Lower lobe of right lung (tissue), 2 donors: ENCODE results near the gene NMNAT3. TPM values are rescaled to one million over a fixed set of nuclear protein-coding genes. Genes with fewer than 3 reads are reported as not detected.

Experiments
- ATAC-seq, 2 donors: fragments of 200-7000 bp; cut with Tn5 transposase; one replicate each; pipeline ENCODE4 v1.9.1; 2020 to 2022; ENCODE audit warnings: mild to moderate bottlenecking in 2 of 2, moderate library complexity in 2 of 2
- DNase-seq: peaks from one replicate; pipeline ENCODE4 v3.0.0-alpha.2; 2020
- H3K27ac ChIP-seq: fragments of 200-600 bp; one replicate; pipeline ENCODE4 v1.8.0; 2022
- H3K27me3 ChIP-seq: fragments of 200-600 bp; one replicate; pipeline ENCODE4 v1.8.0; 2022; ENCODE audit warnings: low read depth
- H3K36me3 ChIP-seq: fragments of 200-600 bp; one replicate; pipeline ENCODE4 v1.8.0; 2022; ENCODE audit warnings: mild to moderate bottlenecking
- H3K4me1 ChIP-seq: fragments of 200-600 bp; one replicate; pipeline ENCODE4 v1.8.0; 2022
- H3K4me3 ChIP-seq: fragments of 200-600 bp; one replicate; pipeline ENCODE4 v1.8.0; 2022; ENCODE audit warnings: mild to moderate bottlenecking
- H3K9me3 ChIP-seq: fragments of 200-600 bp; one replicate; pipeline ENCODE4 v1.8.0; 2022
- intact Hi-C: fragments of 100-400 bp; cut with DNase I; formaldehyde crosslinking; loops from one replicate; pipeline ENCODE4 v1.11.0; 2022
- total RNA-seq: library from RNA; stranded (reverse); fragmentation: NEBNext Ultra II Directional; extraction: Animal tissue kit (Norgen Biotek cat#: 25700); gene quantifications from one replicate; pipeline ENCODE4 v1.2.1, GENCODE V29; 2021
- TF ChIP-seq, protein P1 (sequence below): fragments of 200-600 bp; IDR thresholded peaks from one replicate; pipeline ENCODE4 v1.8.0; 2022; ENCODE audit warnings: antibody characterized with exemption, mild to moderate bottlenecking
- donor health status: DM: no; HTN: yes; CAD: no; lungs with severe emphysema.

The NMNAT3 gene
- total RNA-seq, 1 donor from 2014 or later = 5.8 TPM

DNA sequence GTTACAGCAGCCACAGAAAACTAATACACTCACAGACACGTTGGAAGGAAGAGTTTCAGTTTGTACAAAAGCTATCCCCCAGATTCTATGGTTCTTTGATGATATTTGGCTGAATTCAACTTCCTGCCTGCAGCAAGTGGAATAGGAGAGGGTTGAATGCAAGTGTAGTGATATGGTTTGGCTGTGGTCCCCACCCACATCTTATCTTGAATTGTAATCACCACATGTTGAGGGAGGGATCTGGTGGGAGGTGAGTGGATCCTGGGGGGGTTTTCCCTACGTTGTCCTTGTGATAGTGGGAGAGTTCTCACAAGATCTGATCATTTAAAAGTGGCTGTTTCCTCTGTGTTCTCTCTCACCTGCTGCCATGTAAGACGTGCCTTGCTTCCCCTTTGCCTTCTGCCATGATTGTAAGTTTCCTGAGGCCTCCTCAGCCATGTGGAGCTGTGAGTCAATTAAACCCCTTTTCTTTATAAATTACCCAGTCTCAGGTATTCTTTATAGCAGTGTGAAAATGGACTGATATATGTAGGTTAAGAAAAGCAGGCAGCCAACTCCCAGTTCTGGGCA is 29.8 kb downstream of the NMNAT3 start:
- no peaks in the 10 kb centered on the region for H3K9me3 ChIP-seq
- no peaks in the 10 kb centered on the region for H3K36me3 ChIP-seq
- ATAC-seq (no peak), DNase-seq (no peak)
- TF ChIP-seq, protein P1, sequence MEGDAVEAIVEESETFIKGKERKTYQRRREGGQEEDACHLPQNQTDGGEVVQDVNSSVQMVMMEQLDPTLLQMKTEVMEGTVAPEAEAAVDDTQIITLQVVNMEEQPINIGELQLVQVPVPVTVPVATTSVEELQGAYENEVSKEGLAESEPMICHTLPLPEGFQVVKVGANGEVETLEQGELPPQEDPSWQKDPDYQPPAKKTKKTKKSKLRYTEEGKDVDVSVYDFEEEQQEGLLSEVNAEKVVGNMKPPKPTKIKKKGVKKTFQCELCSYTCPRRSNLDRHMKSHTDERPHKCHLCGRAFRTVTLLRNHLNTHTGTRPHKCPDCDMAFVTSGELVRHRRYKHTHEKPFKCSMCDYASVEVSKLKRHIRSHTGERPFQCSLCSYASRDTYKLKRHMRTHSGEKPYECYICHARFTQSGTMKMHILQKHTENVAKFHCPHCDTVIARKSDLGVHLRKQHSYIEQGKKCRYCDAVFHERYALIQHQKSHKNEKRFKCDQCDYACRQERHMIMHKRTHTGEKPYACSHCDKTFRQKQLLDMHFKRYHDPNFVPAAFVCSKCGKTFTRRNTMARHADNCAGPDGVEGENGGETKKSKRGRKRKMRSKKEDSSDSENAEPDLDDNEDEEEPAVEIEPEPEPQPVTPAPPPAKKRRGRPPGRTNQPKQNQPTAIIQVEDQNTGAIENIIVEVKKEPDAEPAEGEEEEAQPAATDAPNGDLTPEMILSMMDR = no peak
- intact Hi-C loops = no loop called here
- no peak overlapping the region for H3K4me3 ChIP-seq
- H3K4me1 ChIP-seq = no peaks in the 10 kb centered on the region
- no peaks in the 10 kb centered on the region for H3K27me3 ChIP-seq
- H3K27ac ChIP-seq = no peak overlapping the region

DNA sequence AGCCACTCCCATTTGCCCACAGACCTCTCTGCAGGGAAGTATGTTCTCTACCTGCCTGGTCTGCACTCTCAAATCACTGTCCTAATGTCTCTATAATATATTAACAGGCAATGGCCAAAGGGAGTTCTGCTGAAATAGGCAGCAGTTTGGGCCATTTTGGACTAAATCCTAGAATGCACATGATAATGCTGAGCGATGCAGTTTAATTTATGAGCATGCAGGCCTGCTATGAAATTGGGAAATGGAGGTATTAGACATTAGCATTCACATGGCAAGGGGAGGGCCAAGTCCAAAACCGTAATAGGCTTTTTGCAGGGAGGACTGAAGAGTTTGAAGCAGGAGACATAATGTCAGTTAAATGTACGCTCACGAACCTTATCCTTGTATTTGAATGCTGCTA is 31.3 kb downstream of the NMNAT3 start:
- ATAC-seq (no peak), DNase-seq (no peak)
- intact Hi-C loops = no loop called here
- TF ChIP-seq, protein P1 = no peak
- Histone ChIP-seq H3K27ac (no peak overlapping the region), H3K36me3 (no peaks in the 10 kb centered on the region), H3K27me3 (no peaks in the 10 kb centered on the region), H3K9me3 (no peaks in the 10 kb centered on the region), H3K4me1 (no peaks in the 10 kb centered on the region), H3K4me3 (no peak overlapping the region)

DNA sequence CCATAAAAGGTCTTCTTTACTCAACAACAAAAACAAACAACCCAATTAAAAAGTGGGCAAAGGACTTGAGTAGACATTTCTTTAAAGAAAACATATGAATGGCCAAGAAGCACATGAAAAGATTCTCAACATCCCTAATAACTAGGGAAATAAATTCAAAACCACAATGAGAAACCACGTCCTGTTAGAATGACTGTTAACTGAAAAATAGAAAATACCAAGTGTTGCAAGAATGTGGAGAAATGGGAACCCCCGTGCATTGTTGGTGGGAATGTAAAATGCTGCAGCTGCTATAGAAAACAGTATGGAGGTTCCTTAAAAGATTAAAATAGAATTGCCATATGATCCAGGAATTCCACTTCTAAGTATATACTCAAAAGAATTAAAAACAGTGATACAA is 34.8 kb downstream of the NMNAT3 start:
- no peaks in the 10 kb centered on the region for H3K27me3 ChIP-seq
- DNase-seq (no peak), ATAC-seq (no peak)

DNA sequence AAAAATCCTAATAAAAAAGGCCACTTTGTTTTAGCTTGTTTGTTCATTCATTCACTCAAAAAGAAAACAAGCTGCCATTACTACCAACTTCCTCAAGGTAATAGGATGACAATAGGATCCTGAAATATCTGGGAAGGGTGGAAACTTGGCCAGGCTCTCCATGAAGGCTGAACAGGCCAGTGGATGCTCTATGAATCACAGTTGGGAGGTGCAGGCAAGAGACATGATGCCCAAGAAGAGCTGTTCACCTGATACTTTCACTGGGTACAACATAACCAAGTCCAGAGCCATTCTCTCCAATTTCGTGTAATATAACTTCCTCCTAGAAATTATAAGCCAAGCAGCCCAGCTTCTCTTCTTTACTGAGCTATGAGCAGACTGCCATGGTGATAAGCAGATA is 37.3 kb downstream of the NMNAT3 start:
- TF ChIP-seq, protein P1 = no peak
- Histone ChIP-seq H3K4me3 (no peak overlapping the region), H3K9me3 (no peaks in the 10 kb centered on the region), H3K4me1 (no peaks in the 10 kb centered on the region), H3K36me3 (no peaks in the 10 kb centered on the region), H3K27me3 (no peaks in the 10 kb centered on the region), H3K27ac (no peak overlapping the region)
- intact Hi-C loops = no loop called here
- ATAC-seq (no peak), DNase-seq (no peak)

More for the DNA sequence above, 34.8 kb downstream of the NMNAT3 start:
- no peaks in the 10 kb centered on the region for H3K4me1 ChIP-seq
- intact Hi-C loops = no loop called here
- TF ChIP-seq, protein P1 = no peak
- H3K27ac ChIP-seq = no peak overlapping the region
- no peak overlapping the region for H3K4me3 ChIP-seq
- no peaks in the 10 kb centered on the region for H3K36me3 ChIP-seq
- H3K9me3 ChIP-seq = no peaks in the 10 kb centered on the region

DNA sequence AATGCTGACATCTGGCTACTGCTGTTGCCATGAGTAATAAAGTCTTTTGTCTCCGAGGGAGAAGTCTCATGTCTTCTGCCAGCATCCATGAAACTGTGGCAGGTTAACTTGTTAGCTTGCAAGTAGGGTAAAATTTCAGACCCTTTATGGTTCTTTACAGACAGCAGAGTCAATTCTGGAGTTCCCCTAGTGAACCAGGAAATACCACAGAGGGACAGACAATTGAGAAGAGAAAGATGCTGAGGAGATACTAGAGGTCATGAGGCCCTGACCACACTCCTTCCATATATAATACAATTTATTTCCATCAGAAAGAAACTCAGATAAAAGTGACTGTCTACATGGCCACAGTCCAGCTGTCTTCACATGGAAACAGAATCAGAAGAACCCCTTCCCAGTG is 38.1 kb downstream of the NMNAT3 start:
- DNase-seq (no peak), ATAC-seq (no peak)
- H3K4me3 ChIP-seq = no peak overlapping the region
- H3K4me1 ChIP-seq = no peaks in the 10 kb centered on the region
- TF ChIP-seq, protein P1 = no peak
- H3K9me3 ChIP-seq = no peaks in the 10 kb centered on the region
- H3K27me3 ChIP-seq = no peaks in the 10 kb centered on the region
- intact Hi-C loops = no loop called here
- H3K36me3 ChIP-seq = no peaks in the 10 kb centered on the region
- no peak overlapping the region for H3K27ac ChIP-seq
